GM12873 (cell line): Measurements from ENCODE around the gene NR6A1.

Experiments used
- TF ChIP-seq, protein P1 (sequence below): IDR thresholded peaks from 2 replicates; pipeline ENCODE4 v1.5.1; 2012; ENCODE audit warnings: low read depth, mild to moderate bottlenecking, moderate library complexity, low read length, control low read depth; ENCODE audit not compliant: insufficient read depth; ENCODE audit errors: missing control alignments

NR6A1 gene

DNA sequence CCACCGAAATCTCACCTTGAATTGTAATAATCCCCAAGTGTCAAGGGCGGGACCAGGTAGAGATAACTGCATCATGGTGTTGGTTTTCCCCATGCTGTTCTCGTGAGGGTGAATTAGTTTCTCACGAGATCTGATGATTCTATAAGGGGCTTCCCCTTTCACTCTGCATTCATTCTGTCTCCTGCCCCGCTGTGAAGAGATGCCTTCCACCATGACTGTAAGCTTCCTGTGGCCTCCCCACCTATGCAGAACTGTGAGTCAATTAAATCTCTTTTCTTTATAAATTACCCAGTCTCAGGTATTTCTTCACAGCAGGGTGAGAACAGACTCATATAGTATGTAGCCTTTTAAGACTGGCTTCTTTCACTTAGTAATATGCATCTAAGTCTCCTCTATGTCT is 135.8 kb downstream of the NR6A1 start:
- TF ChIP-seq, protein P1, sequence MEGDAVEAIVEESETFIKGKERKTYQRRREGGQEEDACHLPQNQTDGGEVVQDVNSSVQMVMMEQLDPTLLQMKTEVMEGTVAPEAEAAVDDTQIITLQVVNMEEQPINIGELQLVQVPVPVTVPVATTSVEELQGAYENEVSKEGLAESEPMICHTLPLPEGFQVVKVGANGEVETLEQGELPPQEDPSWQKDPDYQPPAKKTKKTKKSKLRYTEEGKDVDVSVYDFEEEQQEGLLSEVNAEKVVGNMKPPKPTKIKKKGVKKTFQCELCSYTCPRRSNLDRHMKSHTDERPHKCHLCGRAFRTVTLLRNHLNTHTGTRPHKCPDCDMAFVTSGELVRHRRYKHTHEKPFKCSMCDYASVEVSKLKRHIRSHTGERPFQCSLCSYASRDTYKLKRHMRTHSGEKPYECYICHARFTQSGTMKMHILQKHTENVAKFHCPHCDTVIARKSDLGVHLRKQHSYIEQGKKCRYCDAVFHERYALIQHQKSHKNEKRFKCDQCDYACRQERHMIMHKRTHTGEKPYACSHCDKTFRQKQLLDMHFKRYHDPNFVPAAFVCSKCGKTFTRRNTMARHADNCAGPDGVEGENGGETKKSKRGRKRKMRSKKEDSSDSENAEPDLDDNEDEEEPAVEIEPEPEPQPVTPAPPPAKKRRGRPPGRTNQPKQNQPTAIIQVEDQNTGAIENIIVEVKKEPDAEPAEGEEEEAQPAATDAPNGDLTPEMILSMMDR = no peak

DNA sequence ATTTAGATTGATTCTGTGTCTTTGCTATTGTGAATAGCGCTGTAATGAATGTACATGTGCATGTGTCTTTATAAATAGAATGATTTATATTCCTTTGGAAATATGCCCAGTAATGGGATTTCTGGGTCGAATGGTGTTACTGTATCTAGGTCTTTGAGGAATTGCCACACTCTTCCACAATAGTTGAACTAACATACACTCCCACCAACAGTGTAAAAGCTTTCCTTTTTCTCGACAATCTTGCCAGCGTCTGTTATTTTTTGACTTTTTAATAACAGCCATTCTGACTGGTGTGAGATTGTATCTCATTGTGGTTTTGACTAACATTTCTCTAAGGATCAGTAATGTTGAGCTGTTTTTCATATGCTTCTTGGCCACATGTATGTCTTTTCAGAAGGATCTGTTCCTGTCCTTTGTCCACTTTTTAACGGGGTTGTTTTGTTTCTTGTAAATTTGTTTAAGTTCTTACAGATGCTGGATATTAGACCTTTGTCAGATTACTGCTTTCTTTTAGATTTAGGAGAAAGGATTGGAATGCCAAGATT is 139.0 kb downstream of the NR6A1 start:
- TF ChIP-seq, protein P1 = no peak

DNA sequence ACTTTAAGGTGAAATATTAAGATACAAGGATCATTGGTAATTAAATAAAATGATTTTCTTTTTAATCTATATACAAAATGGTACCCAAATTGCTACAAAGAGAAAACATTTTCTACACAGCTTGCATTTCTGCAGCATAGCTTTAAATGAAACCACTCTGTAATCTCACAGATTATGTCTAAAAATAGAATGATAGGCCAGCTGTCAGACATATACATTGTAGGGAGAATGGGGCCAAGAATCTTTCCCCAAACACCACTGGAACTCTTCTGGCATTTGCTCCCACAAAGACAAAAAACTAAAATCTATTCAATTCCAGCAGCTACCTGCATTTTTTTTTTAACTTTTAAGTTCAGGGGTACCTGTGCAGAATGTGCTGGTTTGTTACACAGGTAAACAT is 139.8 kb downstream of the NR6A1 start:
- TF ChIP-seq, protein P1 = no peak

DNA sequence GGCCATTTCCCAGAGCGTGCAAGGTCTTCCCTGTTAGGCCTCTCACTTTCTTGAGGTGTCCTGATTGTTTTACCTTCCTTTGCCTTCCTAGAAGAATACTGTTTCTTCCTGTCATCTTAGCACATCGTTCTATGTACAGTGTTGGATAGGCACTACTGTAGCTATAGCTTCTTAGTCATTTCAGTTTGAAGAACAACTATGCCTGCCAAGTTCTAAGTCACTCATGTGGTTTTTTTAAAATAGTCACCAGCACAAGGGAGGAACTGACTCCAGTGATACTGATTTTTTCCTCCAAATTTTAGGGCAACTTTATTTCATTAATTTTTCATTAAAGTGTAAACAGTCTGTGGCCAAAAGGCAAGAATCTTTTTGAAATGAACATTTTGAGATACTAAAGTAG is 141.5 kb downstream of the NR6A1 start:
- TF ChIP-seq, protein P1 = no peak

DNA sequence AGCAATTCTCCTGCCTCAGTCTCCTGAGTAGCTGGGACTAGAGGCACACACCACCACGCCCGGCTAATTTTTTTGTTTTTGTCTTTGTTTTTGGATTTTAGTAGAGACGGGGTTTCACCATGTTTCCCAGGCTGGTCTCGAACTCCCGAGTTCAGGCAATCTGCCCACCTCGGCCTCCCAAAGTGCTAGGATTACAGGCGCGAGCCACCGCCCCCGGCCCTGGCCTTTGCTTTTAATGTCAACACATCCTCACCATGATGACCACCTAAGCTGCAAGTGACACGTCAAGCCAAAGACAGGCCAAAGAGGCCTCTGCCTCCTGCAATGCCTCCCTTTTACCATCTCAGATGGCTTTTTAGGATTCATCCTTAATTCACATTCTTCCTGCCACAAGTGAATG is 142.4 kb downstream of the NR6A1 start:
- TF ChIP-seq, protein P1 = no peak

DNA sequence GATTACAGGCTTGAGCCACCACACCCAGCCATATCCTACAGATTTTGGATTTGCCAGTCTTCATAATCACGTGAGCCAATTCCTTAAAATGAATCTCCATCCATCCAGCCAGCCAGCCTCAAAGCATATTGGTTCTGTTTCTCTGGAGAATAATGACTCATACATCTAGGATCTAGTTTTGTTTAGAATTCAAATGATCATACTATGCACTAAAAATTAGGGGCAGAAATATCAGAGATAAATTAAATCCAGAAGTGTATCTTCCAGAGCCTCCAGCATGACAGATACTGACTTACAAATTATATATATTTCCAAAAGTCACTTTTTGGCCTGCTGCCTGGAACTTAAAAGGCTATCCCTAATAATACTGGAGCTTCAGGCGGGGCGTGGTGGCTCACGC is 144.8 kb downstream of the NR6A1 start:
- TF ChIP-seq, protein P1 = no peak

DNA sequence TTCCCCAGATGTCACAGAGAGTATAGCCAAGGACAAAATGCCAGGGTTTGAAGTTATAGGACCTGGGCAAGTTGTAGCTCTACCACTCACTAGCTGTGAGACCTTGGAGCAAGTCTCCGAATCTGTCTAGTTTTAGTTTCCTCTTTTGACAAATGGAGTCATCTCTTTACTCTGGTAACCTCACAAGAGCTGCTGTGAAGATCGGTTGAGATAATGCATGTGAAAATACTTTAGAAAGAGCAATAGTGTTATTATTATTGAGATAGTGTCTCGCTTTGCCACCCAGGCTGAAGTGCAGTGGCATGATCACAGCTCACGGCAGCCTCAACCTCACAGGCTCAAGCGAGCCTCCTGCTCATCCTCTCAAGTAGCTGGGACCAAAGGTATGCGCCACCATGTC is 146.0 kb downstream of the NR6A1 start:
- TF ChIP-seq, protein P1 = no peak
